ENCODE data around the gene CHTF18. TPM values are rescaled to one million over a fixed set of nuclear protein-coding genes. Genes with fewer than 3 reads are reported as not detected.

Gene CHTF18
- total RNA-seq, 1 experiment from 2014 or later = 120 TPM

DNA sequence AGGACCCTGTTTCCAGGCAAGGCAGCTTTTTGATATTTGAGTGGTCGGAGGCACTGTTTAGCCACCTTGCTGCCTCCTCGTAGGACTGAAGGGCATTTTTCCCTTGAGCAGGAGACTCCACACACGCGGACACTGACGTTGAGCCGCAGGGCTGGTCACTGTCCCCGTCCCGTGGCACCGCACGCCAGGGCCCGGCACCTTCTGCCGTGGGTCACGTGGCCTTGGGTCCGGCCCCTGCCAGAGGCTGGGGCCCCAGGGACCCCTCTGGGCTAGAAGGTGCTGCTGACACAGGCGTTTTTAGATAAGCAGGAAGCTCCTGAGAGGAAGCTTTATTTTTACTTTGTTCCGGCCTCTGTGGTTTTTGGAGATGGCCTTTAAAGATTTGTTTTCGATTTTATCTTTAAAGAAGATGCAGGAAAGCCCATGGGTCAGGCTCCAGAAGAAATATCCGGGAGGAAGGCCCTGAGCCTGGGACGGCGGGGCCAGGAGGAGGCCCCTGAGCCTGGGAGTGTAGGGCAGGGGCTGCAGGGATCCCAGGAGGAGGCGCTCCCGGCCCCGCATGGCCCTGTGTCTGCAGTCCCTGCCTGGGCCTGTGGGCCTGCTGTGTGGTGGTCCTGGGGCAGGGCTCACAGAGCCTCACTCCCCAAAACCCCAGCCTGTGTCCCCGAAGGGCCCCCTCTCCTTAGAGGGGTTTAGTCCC is 42.6 kb downstream of the CHTF18 start:
- no peak overlapping the region for H2BK20ac ChIP-seq (ENCODE audit: low read depth, low read length, poor library complexity, severe bottlenecking)
- no peak overlapping the region for H3K14ac ChIP-seq (ENCODE audit: insufficient read depth, low read length)
- H3K9ac ChIP-seq (ENCODE audit: extremely low read depth, insufficient read length, low read length) = no peak overlapping the region
- H4K91ac ChIP-seq (ENCODE audit: insufficient read length, low read depth, low read length) = no peak overlapping the region
- no peak for DNase-seq
- H2BK12ac ChIP-seq (ENCODE audit: insufficient read length, low read depth, low read length) = no peak overlapping the region
- H4K8ac ChIP-seq (replicated peaks; ENCODE audit: insufficient read length, low read depth, low read length) = no peak overlapping the region
- H3K9me3 ChIP-seq (ENCODE audit: control insufficient read depth, low read depth, low read length) = no peaks in the 10 kb centered on the region
- H2BK120ac ChIP-seq (ENCODE audit: low read depth, low read length, poor library complexity, severe bottlenecking) = no peak overlapping the region
- H3K56ac ChIP-seq (ENCODE audit: insufficient read length, low read depth, low read length) = no peak overlapping the region
- H3K4me1 ChIP-seq (ENCODE audit: insufficient read depth, low read length) = no peaks in the 10 kb centered on the region
- no peaks in the 10 kb centered on the region for H4K20me1 ChIP-seq (ENCODE audit: control insufficient read depth, insufficient read depth, insufficient read length)
- H3K27ac ChIP-seq (ENCODE audit: insufficient read length, low read depth, low read length) = no peak overlapping the region
- no peaks in the 10 kb centered on the region for H3K79me1 ChIP-seq (ENCODE audit: insufficient read depth, low read depth, low read length, poor library complexity, severe bottlenecking)
- H3K4me1 Mint-ChIP-seq = peaks cover 0 to under 1% of the 10 kb centered on the region in 2 experiments; a peak in 1 of 4 replicates
- H3T11ph ChIP-seq (ENCODE audit: low read length) = no peak overlapping the region
- no peaks in the 10 kb centered on the region for H3K79me2 ChIP-seq (ENCODE audit: insufficient read depth, low read length)
- H2AK5ac ChIP-seq (ENCODE audit: insufficient read length, low read length) = no peak overlapping the region
- no peaks in the 10 kb centered on the region for H3K27me3 ChIP-seq (ENCODE audit: insufficient read depth, low read length)
- TF ChIP-seq, protein P1, sequence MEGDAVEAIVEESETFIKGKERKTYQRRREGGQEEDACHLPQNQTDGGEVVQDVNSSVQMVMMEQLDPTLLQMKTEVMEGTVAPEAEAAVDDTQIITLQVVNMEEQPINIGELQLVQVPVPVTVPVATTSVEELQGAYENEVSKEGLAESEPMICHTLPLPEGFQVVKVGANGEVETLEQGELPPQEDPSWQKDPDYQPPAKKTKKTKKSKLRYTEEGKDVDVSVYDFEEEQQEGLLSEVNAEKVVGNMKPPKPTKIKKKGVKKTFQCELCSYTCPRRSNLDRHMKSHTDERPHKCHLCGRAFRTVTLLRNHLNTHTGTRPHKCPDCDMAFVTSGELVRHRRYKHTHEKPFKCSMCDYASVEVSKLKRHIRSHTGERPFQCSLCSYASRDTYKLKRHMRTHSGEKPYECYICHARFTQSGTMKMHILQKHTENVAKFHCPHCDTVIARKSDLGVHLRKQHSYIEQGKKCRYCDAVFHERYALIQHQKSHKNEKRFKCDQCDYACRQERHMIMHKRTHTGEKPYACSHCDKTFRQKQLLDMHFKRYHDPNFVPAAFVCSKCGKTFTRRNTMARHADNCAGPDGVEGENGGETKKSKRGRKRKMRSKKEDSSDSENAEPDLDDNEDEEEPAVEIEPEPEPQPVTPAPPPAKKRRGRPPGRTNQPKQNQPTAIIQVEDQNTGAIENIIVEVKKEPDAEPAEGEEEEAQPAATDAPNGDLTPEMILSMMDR (conservative IDR thresholded peaks at IDR 0.05) = 0 out of 3 replicates have a peak, but pooled peaks have one; percentile 11
- no peak overlapping the region for H3K4ac ChIP-seq (ENCODE audit: low read depth, low read length)
- no peak overlapping the region for H3K18ac ChIP-seq (ENCODE audit: insufficient read length, low read depth, low read length)
- no peak overlapping the region for H3K27ac Mint-ChIP-seq
- H3K23ac ChIP-seq (ENCODE audit: insufficient read length, low read depth, low read length) = no peak overlapping the region
- no peak overlapping the region for H3K4me2 ChIP-seq (ENCODE audit: insufficient read depth, insufficient read length, low read length)
- no peak overlapping the region for H2BK5ac ChIP-seq (ENCODE audit: insufficient read length, low read length)
- no peak overlapping the region for H3K4me3 Mint-ChIP-seq
- peaks cover 0 to 2% (median 0%) of the 10 kb centered on the region in 3 experiments; a peak in 3 of 7 replicates for H3K36me3 Mint-ChIP-seq (ENCODE audit: insufficient read depth in 1 of 3, low read depth in 3 of 3)
- peaks cover 6 to 8% of the 10 kb centered on the region in 2 experiments; a peak in 4 of 5 replicates for H3K9me3 Mint-ChIP-seq
- H3K23me2 ChIP-seq (ENCODE audit: insufficient read length, low read depth, low read length, poor library complexity, severe bottlenecking) = no peaks in the 10 kb centered on the region
- WGBS (ENCODE audit: extremely low coverage, insufficient read length, low lambda C conversion rate) = no CpG with 5 or more reads among the region's 24 CpGs
- H4K5ac ChIP-seq (ENCODE audit: insufficient read length, low read depth, low read length) = no peak overlapping the region
- no peak overlapping the region for H2BK15ac ChIP-seq (ENCODE audit: low read depth, low read length)
- H3K27me3 Mint-ChIP-seq (ENCODE audit: low read depth) = peaks cover 19% of the 10 kb centered on the region
- no peak overlapping the region for H2AFZ ChIP-seq (ENCODE audit: low read length)
